Neural cell (in vitro differentiated cells): ENCODE results near the gene FOXC2. TPM values are rescaled to one million over a fixed set of nuclear protein-coding genes. Genes with fewer than 3 reads are reported as not detected.

Experiments used
- H2AFZ ChIP-seq: fragments of 200-600, 300-800 bp; sonication (generic), shearing (Covaris generic); 2 replicates; pipeline ENCODE4 v1.6.0; 2014; ENCODE audit warnings: low read depth, mild to moderate bottlenecking, antibody characterized with exemption, low read length, moderate library complexity
- H3F3A ChIP-seq: fragments of 200-600 bp; shearing (Covaris generic); 2 replicates; pipeline ENCODE4 v1.6.1; 2016; ENCODE audit warnings: mild to moderate bottlenecking, moderate library complexity, mixed read lengths, antibody characterized with exemption, low read length; ENCODE audit not compliant: insufficient read depth, poor library complexity, severe bottlenecking
- H3K27ac ChIP-seq: fragments of 200-600, 300-800 bp; sonication (generic), shearing (Covaris generic); 2 replicates; pipeline ENCODE4 v1.5.1; 2014; ENCODE audit warnings: mild to moderate bottlenecking, low read length, moderate library complexity
- H3K27me3 ChIP-seq: fragments of 300-800, 200-600 bp; sonication (generic), shearing (Covaris generic); 2 replicates; pipeline ENCODE4 v1.6.0; 2014; ENCODE audit warnings: mild to moderate bottlenecking, low read depth, low read length, moderate library complexity; ENCODE audit not compliant: insufficient read depth
- H3K36me3 ChIP-seq: fragments of 300-800, 200-600 bp; sonication (generic), shearing (Covaris generic); 2 replicates; pipeline ENCODE4 v1.5.1; 2014; ENCODE audit warnings: mild to moderate bottlenecking, antibody characterized with exemption, low read length, moderate library complexity; ENCODE audit not compliant: insufficient read depth
- H3K4me2 ChIP-seq: fragments of 300-800, 200-600 bp; sonication (generic), shearing (Covaris generic); 2 replicates; pipeline ENCODE4 v1.6.0; 2014; ENCODE audit warnings: mild to moderate bottlenecking, low read length
- H3K4me3 ChIP-seq: fragments of 300-800, 200-600 bp; sonication (generic), shearing (Covaris generic); 2 replicates; pipeline ENCODE4 v1.5.1; 2014; ENCODE audit warnings: mild to moderate bottlenecking, low read length, moderate library complexity
- H3K79me2 ChIP-seq: fragments of 200-600 bp; shearing (Covaris generic); replicated peaks from 2 replicates; pipeline ENCODE4 v1.6.0; 2014; ENCODE audit warnings: mild to moderate bottlenecking, low read length, moderate library complexity; ENCODE audit not compliant: insufficient read depth
- H3K9ac ChIP-seq: fragments of 300-800, 200-600 bp; sonication (generic), shearing (Covaris generic); 2 replicates; pipeline ENCODE4 v1.6.1; 2016; ENCODE audit warnings: mild to moderate bottlenecking, low read length, mixed read lengths
- H3K9me2 ChIP-seq: fragments of 200-600 bp; shearing (Covaris generic); 2 replicates; pipeline ENCODE4 v1.6.1; 2016; ENCODE audit warnings: mild to moderate bottlenecking, low read length, mixed read lengths; ENCODE audit not compliant: insufficient read depth
- H3K9me3 ChIP-seq: fragments of 200-600, 300-800 bp; sonication (generic), shearing (Covaris generic); 2 replicates; pipeline ENCODE4 v1.6.1; 2016; ENCODE audit warnings: mild to moderate bottlenecking, mixed run types, low read length, moderate library complexity, mixed read lengths
- H4K20me1 ChIP-seq: fragments of 200-600 bp; shearing (Covaris generic); 2 replicates; pipeline ENCODE4 v1.6.1; 2016; ENCODE audit warnings: mild to moderate bottlenecking, mixed run types; ENCODE audit not compliant: insufficient read depth
- CTCF ChIP-seq: fragments of 450-650 bp; IDR thresholded peaks from 2 replicates; pipeline ENCODE4 v1.5.1; 2014; ENCODE audit warnings: antibody characterized with exemption, mild to moderate bottlenecking, moderate library complexity; ENCODE audit not compliant: poor library complexity, severe bottlenecking
- EP300 ChIP-seq: fragments of 450-650 bp; conservative IDR thresholded peaks from 2 replicates; pipeline ENCODE4 v1.6.1; 2014; ENCODE audit warnings: antibody characterized with exemption, mild to moderate bottlenecking, moderate library complexity; ENCODE audit not compliant: poor library complexity, severe bottlenecking
- EZH2 ChIP-seq: fragments of 200-600, 300-800 bp; shearing (Covaris generic), sonication (generic); IDR thresholded peaks from 2 replicates; pipeline ENCODE4 v1.6.1; 2014; ENCODE audit warnings: antibody characterized with exemption, low read length, borderline replicate concordance, mild to moderate bottlenecking; ENCODE audit not compliant: insufficient read depth, poor library complexity, severe bottlenecking
- MXI1 ChIP-seq: fragments of 450-650 bp; conservative IDR thresholded peaks from 2 replicates; pipeline ENCODE4 v1.6.1; 2014; ENCODE audit warnings: antibody characterized with exemption, mild to moderate bottlenecking; ENCODE audit not compliant: poor library complexity, severe bottlenecking
- POLR2AphosphoS5 ChIP-seq: IDR thresholded peaks from 2 replicates; pipeline ENCODE4 v1.6.1; 2012
- RAD21 ChIP-seq: fragments of 450-650 bp; conservative IDR thresholded peaks from 2 replicates; pipeline ENCODE4 v1.6.1; 2014; ENCODE audit warnings: antibody characterized with exemption, mild to moderate bottlenecking, moderate library complexity
- SMC3 ChIP-seq: fragments of 450-650 bp; conservative IDR thresholded peaks from 2 replicates; pipeline ENCODE4 v1.6.1; 2014; ENCODE audit warnings: antibody characterized with exemption, mild to moderate bottlenecking, moderate library complexity; ENCODE audit not compliant: poor library complexity
- TAF1 ChIP-seq: IDR thresholded peaks from 2 replicates; pipeline ENCODE4 v1.6.1; 2012; ENCODE audit warnings: low read depth
- polyA plus RNA-seq: library from polyadenylated mRNA; depleted of rRNA; stranded (reverse); fragments of >200 nt; gene quantifications from 2 replicates; pipeline ENCODE4 v1.2.3, GENCODE V29; 2014
- TF ChIP-seq, protein P1 (sequence below): IDR thresholded peaks from 2 replicates; pipeline ENCODE4 v1.6.1; 2012; ENCODE audit warnings: borderline replicate concordance

FOXC2 gene
- polyA plus RNA-seq, 1 donor from 2014 or later = not detected

- no peak overlapping the region for H3K4me3 ChIP-seq
- H4K20me1 ChIP-seq = no peaks in the 10 kb centered on the region
- TF ChIP-seq MXI1 (no peak), TAF1 (no peak), EP300 (no peak), EZH2 (no peak), POLR2AphosphoS5 (no peak), CTCF (no peak), RAD21 (no peak), SMC3 (no peak)
- TF ChIP-seq, protein P1, sequence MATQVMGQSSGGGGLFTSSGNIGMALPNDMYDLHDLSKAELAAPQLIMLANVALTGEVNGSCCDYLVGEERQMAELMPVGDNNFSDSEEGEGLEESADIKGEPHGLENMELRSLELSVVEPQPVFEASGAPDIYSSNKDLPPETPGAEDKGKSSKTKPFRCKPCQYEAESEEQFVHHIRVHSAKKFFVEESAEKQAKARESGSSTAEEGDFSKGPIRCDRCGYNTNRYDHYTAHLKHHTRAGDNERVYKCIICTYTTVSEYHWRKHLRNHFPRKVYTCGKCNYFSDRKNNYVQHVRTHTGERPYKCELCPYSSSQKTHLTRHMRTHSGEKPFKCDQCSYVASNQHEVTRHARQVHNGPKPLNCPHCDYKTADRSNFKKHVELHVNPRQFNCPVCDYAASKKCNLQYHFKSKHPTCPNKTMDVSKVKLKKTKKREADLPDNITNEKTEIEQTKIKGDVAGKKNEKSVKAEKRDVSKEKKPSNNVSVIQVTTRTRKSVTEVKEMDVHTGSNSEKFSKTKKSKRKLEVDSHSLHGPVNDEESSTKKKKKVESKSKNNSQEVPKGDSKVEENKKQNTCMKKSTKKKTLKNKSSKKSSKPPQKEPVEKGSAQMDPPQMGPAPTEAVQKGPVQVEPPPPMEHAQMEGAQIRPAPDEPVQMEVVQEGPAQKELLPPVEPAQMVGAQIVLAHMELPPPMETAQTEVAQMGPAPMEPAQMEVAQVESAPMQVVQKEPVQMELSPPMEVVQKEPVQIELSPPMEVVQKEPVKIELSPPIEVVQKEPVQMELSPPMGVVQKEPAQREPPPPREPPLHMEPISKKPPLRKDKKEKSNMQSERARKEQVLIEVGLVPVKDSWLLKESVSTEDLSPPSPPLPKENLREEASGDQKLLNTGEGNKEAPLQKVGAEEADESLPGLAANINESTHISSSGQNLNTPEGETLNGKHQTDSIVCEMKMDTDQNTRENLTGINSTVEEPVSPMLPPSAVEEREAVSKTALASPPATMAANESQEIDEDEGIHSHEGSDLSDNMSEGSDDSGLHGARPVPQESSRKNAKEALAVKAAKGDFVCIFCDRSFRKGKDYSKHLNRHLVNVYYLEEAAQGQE = no peak
- H3K27ac ChIP-seq = no peak overlapping the region
- H3K9me2 ChIP-seq = no peaks in the 10 kb centered on the region
- no peaks in the 10 kb centered on the region for H3K36me3 ChIP-seq
- H3F3A ChIP-seq = no peaks in the 10 kb centered on the region
- H3K9me3 ChIP-seq = no peaks in the 10 kb centered on the region
- no peak overlapping the region for H2AFZ ChIP-seq
- H3K4me2 ChIP-seq = no peak overlapping the region
- no peaks in the 10 kb centered on the region for H3K27me3 ChIP-seq
- H3K79me2 ChIP-seq = no peaks in the 10 kb centered on the region
- no peak overlapping the region for H3K9ac ChIP-seq
Observed at GRCh38 chr16:86598607-86599565, 32.3 kb downstream of the FOXC2 start.

- Histone ChIP-seq H3K9ac (no peak overlapping the region), H3K36me3 (no peaks in the 10 kb centered on the region)
Observed at GRCh38 chr16:86601356-86601755, 34.7 kb downstream of the FOXC2 start.

More at GRCh38 chr16:86601356-86601755, 34.7 kb downstream of the FOXC2 start:
- Histone ChIP-seq H3K9me2 (no peaks in the 10 kb centered on the region), H3F3A (no peaks in the 10 kb centered on the region), H2AFZ (no peak overlapping the region), H3K27ac (no peak overlapping the region), H3K4me3 (no peak overlapping the region), H3K27me3 (no peaks in the 10 kb centered on the region), H3K9me3 (no peaks in the 10 kb centered on the region), H3K79me2 (no peaks in the 10 kb centered on the region), H3K4me2 (no peak overlapping the region), H4K20me1 (no peaks in the 10 kb centered on the region)
- TF ChIP-seq SMC3 (no peak), CTCF (no peak), RAD21 (no peak), TAF1 (no peak), EZH2 (no peak), POLR2AphosphoS5 (no peak)
- TF ChIP-seq, protein P1 = no peak
